ENCODE data around the gene GLT6D1.

GRCh38 chr9:135609366-135609955, 29.9 kb downstream of the GLT6D1 start:
- no peak for TF ChIP-seq CTCF (IDR thresholded peaks at IDR 0.05)
- no peak for TF ChIP-seq EZH2 (IDR thresholded peaks at IDR 0.05; ENCODE audit: borderline replicate concordance, insufficient read depth, low read depth, low read length, poor library complexity, severe bottlenecking)
